SK-N-SH (cell line): ENCODE results near the gene GOLGA3. TPM values are rescaled to one million over a fixed set of nuclear protein-coding genes. Genes with fewer than 3 reads are reported as not detected.

ENCODE experiments used
- CTCF ChIA-PET: fragments of 300-600, 350-600 bp; formaldehyde crosslinking; extraction: SDS; loops from one replicate; lab custom pipeline; 2021; lab: Yijun Ruan, JAX
- POLR2A ChIA-PET: fragments of 350-600 bp; sonication (Branson Sonifier 250); formaldehyde crosslinking; extraction: SDS; loops from one replicate; lab custom pipeline; 2020; ENCODE audit warnings: antibody characterized with exemption, inconsistent platforms; lab: Yijun Ruan, JAX
- DNase-seq: peaks from one replicate; pipeline ENCODE4 v3.0.0; 2012
- H2AFZ ChIP-seq: fragments of 200-600 bp; sonication (generic); 2 replicates; pipeline ENCODE4 v1.8.1; 2016; ENCODE audit warnings: antibody characterized with exemption, mild to moderate bottlenecking, low read depth
- H3F3A ChIP-seq: fragments of 200-600 bp; sonication (generic); replicated peaks from 2 replicates; pipeline ENCODE3; 2016; ENCODE audit warnings: antibody characterized with exemption, mild to moderate bottlenecking; ENCODE audit not compliant: insufficient read depth
- H3K27ac ChIP-seq, 2 experiments: fragments of 200-500 bp in 1 of 2; fragments of 200-600 bp in 1 of 2; sonication (Bioruptor generic) in 1 of 2; sonication (generic), shearing (Covaris generic) in 1 of 2; 2 replicates each; pipeline versions ENCODE4 v1.5.1 to v1.6.1; 2014 to 2016; ENCODE audit warnings: low read depth in 2 of 2, inconsistent platforms in 1 of 2, low read length in 1 of 2, mild to moderate bottlenecking in 1 of 2, mixed read lengths in 1 of 2
- H3K27me3 ChIP-seq: fragments of 200-600 bp; sonication (generic), shearing (Covaris generic); 2 replicates; pipeline ENCODE4 v1.6.1; 2016; ENCODE audit warnings: mixed run types; ENCODE audit not compliant: insufficient read depth
- H3K36me3 ChIP-seq, 2 experiments: fragments of 200-500 bp in 1 of 2; fragments of 200-600 bp in 1 of 2; sonication (Bioruptor generic) in 1 of 2; sonication (generic) in 1 of 2; replicated peaks in 1 of 2; 2 replicates each; pipeline versions ENCODE3 to v1.5.1; 2014 to 2016; ENCODE audit warnings: low read length in 1 of 2, mild to moderate bottlenecking in 1 of 2; ENCODE audit not compliant: insufficient read depth in 2 of 2, control insufficient read depth in 1 of 2
- H3K4me1 ChIP-seq, 2 experiments: fragments of 200-500 bp in 1 of 2; fragments of 200-600 bp in 1 of 2; sonication (Bioruptor generic) in 1 of 2; sonication (generic), shearing (Covaris generic) in 1 of 2; 2 replicates each; pipeline versions ENCODE4 v1.5.1 to v1.6.1; 2014 to 2016; ENCODE audit warnings: low read depth in 1 of 2, low read length in 1 of 2, mixed run types in 1 of 2; ENCODE audit not compliant: insufficient read depth in 2 of 2, control insufficient read depth in 1 of 2
- H3K4me2 ChIP-seq: fragments of 200-600 bp; sonication (generic), shearing (Covaris generic); 2 replicates; pipeline ENCODE4 v1.6.1; 2017; ENCODE audit warnings: mixed run types
- H3K4me3 ChIP-seq, 2 experiments: fragments of 200-500 bp in 1 of 2; fragments of 200-600 bp in 1 of 2; sonication (Bioruptor generic) in 1 of 2; sonication (generic), shearing (Covaris generic) in 1 of 2; 2 replicates each; pipeline versions ENCODE4 v1.5.1 to v1.8.1; 2014 to 2016; ENCODE audit warnings: low read depth in 2 of 2, inconsistent platforms in 1 of 2, low read length in 1 of 2, mild to moderate bottlenecking in 1 of 2, mixed read lengths in 1 of 2, moderate library complexity in 1 of 2
- H3K79me2 ChIP-seq: fragments of 200-600 bp; sonication (generic); 2 replicates; pipeline ENCODE4 v1.8.1; 2017; ENCODE audit warnings: mild to moderate bottlenecking; ENCODE audit not compliant: insufficient read depth
- H3K9ac ChIP-seq: fragments of 200-600 bp; sonication (generic); 2 replicates; pipeline ENCODE4 v1.6.1; 2017; ENCODE audit warnings: mixed run types
- H3K9me2 ChIP-seq: fragments of 200-600 bp; sonication (generic); 2 replicates; pipeline ENCODE4 v1.6.1; 2017; ENCODE audit warnings: mixed run types
- H3K9me3 ChIP-seq: fragments of 200-600 bp; sonication (generic); 2 replicates; pipeline ENCODE4 v1.6.1; 2017; ENCODE audit warnings: mixed run types, mild to moderate bottlenecking, moderate library complexity
- H4K20me1 ChIP-seq: fragments of 200-600 bp; sonication (generic); 2 replicates; pipeline ENCODE4 v1.6.1; 2017; ENCODE audit warnings: mild to moderate bottlenecking, mixed run types; ENCODE audit not compliant: insufficient read depth
- EP300 ChIP-seq, 2 experiments: IDR thresholded peaks; 2 replicates each; pipeline versions ENCODE4 v1.4.0 to v1.6.1; 2012; ENCODE audit warnings: borderline replicate concordance in 1 of 2, low read depth in 1 of 2, low read length in 1 of 2
- FOXJ3 ChIP-seq: sonication (generic); formaldehyde crosslinking; IDR thresholded peaks from 2 replicates; pipeline ENCODE4 v1.5.1; 2020; ENCODE audit warnings: mild to moderate bottlenecking, missing genetic modification reagents
- GABPA ChIP-seq: IDR thresholded peaks from 2 replicates; pipeline ENCODE4 v1.4.0; 2012; ENCODE audit warnings: low read depth, mild to moderate bottlenecking
- IRF3 ChIP-seq: fragments of 150-350 bp; IDR thresholded peaks from 2 replicates; pipeline ENCODE4 v1.6.1; 2016; ENCODE audit warnings: mild to moderate bottlenecking, low read depth, low read length
- MAX ChIP-seq: IDR thresholded peaks from 2 replicates; pipeline ENCODE4 v1.4.0; 2012; ENCODE audit warnings: low read depth
- MEF2A ChIP-seq: IDR thresholded peaks from 2 replicates; pipeline ENCODE4 v1.4.0; 2012; ENCODE audit warnings: low read depth, borderline replicate concordance
- NFIC ChIP-seq: IDR thresholded peaks from 2 replicates; pipeline ENCODE4 v1.4.0; 2012; ENCODE audit warnings: borderline replicate concordance
- RCOR1 ChIP-seq: fragments of 150-350 bp; IDR thresholded peaks from 2 replicates; pipeline ENCODE4 v1.6.1; 2017; ENCODE audit warnings: antibody characterized with exemption, low read length
- REST ChIP-seq: IDR thresholded peaks from 2 replicates; pipeline ENCODE4 v1.6.1; 2012; ENCODE audit warnings: mild to moderate bottlenecking, low read depth, low read length, moderate library complexity
- RXRA ChIP-seq: IDR thresholded peaks from 2 replicates; pipeline ENCODE4 v1.4.0; 2012; ENCODE audit warnings: low read depth, mild to moderate bottlenecking, borderline replicate concordance
- SIN3A ChIP-seq: IDR thresholded peaks from 2 replicates; pipeline ENCODE4 v1.6.1; 2012; ENCODE audit warnings: low read depth, mild to moderate bottlenecking, low read length, moderate library complexity, borderline replicate concordance
- SMC3 ChIP-seq: IDR thresholded peaks from 2 replicates; pipeline ENCODE4 v1.6.1; 2012; ENCODE audit warnings: low read depth, low read length, improper control_type of control experiment
- USF2 ChIP-seq: fragments of 150-350 bp; IDR thresholded peaks from 2 replicates; pipeline ENCODE4 v1.6.1; 2017; ENCODE audit warnings: antibody characterized with exemption, low read length, low read depth, borderline replicate concordance
- YY1 ChIP-seq: IDR thresholded peaks from 2 replicates; pipeline ENCODE4 v1.4.0; 2012; ENCODE audit warnings: low read depth, mild to moderate bottlenecking
- ZBTB33 ChIP-seq: IDR thresholded peaks from 2 replicates; pipeline ENCODE4 v1.4.0; 2012; ENCODE audit warnings: low read depth, borderline replicate concordance
- WGBS: methylation state at CpG from one replicate; pipeline ENCODE4 v1.1.6; 2017; ENCODE audit warnings: low lambda C conversion rate; 5-methylcytosine and 5-hydroxymethylcytosine counted together
- polyA plus RNA-seq, 3 experiments: library from polyadenylated mRNA; depleted of rRNA; stranded (reverse); fragments of >200 nt; gene quantifications; 2 replicates each; pipeline ENCODE4 v1.2.3, GENCODE V29; 2012

Gene GOLGA3
- polyA plus RNA-seq, 1 of the 3 experiments (the other 2 are of a cell fraction): 16.9 TPM

GRCh38 chr12:132774646-132775275 is 53.9 kb downstream of the GOLGA3 start:
- Histone ChIP-seq H3K36me3 (peaks cover 35 to 77% of the 10 kb centered on the region in 2 experiments), H3K4me2 (no peak overlapping the region), H4K20me1 (no peaks in the 10 kb centered on the region), H3K27ac (no peak overlapping the region; a peak in 1 of 4 replicates), H3K9ac (no peak overlapping the region), H3K79me2 (peaks cover 5% of the 10 kb centered on the region), H3K4me1 (no peaks in the 10 kb centered on the region), H3K27me3 (no peaks in the 10 kb centered on the region), H3K9me3 (no peaks in the 10 kb centered on the region), H3K4me3 (no peak overlapping the region), H2AFZ (no peak overlapping the region), H3F3A (peaks cover 25% of the 10 kb centered on the region), H3K9me2 (no peaks in the 10 kb centered on the region)
- ChIA-PET POLR2A (no interaction called here), CTCF (interaction anchor here (0.8 to 1.0 kb wide), 2 partner anchors 10 to 33 kb away, joined by 4 read pairs; no protein-coding TSS in a partner anchor)
- 87% methylated on average over 19 of the region's 30 CpGs for WGBS
- TF ChIP-seq YY1: no peak
- TF ChIP-seq RCOR1: no peak
- no peak for TF ChIP-seq NFIC
- no peak for TF ChIP-seq ZBTB33
- no peak for TF ChIP-seq MEF2A
- DNase-seq: no peak

GRCh38 chr12:132774159-132774558 is 54.5 kb downstream of the GOLGA3 start:
- peaks cover 5% of the 10 kb centered on the region for H3K79me2 ChIP-seq
- no peak overlapping the region for H3K4me2 ChIP-seq
- no peak for DNase-seq
- no peak overlapping the region; a peak in 1 of 4 replicates for H3K27ac ChIP-seq
- WGBS: 86% methylated on average over 14 of the region's 18 CpGs
- H3K9ac ChIP-seq: no peak overlapping the region
- H3F3A ChIP-seq: peaks cover 28% of the 10 kb centered on the region
- H3K36me3 ChIP-seq: peaks cover 35 to 78% of the 10 kb centered on the region in 2 experiments
- ChIA-PET CTCF (interaction anchor here (0.8 to 1.0 kb wide), 2 partner anchors 10 to 34 kb away, joined by 4 read pairs; no protein-coding TSS in a partner anchor), POLR2A (no interaction called here)
- H3K4me3 ChIP-seq: no peak overlapping the region
- no peaks in the 10 kb centered on the region for H3K9me2 ChIP-seq
- no peaks in the 10 kb centered on the region for H3K27me3 ChIP-seq
- no peaks in the 10 kb centered on the region for H3K9me3 ChIP-seq
- H4K20me1 ChIP-seq: no peaks in the 10 kb centered on the region
- H3K4me1 ChIP-seq: no peaks in the 10 kb centered on the region
- no peak overlapping the region for H2AFZ ChIP-seq
- TF ChIP-seq EP300 (IDR thresholded peaks at IDR 0.05; ENCODE audit: borderline replicate concordance in 1 of 2, low read depth in 1 of 2, low read length in 1 of 2) (no peak), RXRA (no peak), FOXJ3 (no peak), USF2 (no peak), ZBTB33 (no peak), REST (no peak), SIN3A (no peak), RCOR1 (no peak), SMC3 (no peak), GABPA (no peak), MAX (no peak), IRF3 (no peak)
